NCI-H146 (cell line): ENCODE data around the gene SZRD1.

Experiments
- DNase-seq: peaks from one replicate; lab custom pipeline; 2025; lab: John Stamatoyannopoulos, UW

Gene SZRD1

DNA sequence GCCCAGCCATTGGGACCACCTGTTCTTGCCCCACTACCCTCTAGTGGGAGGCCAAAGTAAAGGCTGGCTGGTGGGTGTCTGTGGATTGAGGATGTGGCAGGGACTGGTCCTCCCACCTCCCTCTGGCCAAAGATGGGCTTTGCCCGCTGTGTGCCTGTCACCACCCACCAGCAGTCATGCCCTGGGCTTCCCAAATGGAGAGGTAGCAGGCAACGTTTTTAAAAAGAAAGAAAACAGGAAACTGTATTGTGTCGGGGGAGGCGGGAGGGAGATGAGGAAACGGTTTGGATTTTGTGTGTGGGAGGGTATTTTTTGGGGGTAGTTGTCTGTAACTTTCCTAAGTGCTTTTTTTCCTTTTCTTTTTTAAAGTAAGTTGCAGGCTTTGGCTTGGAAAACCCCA lies 30.1 kb downstream of the SZRD1 start:
- DNase-seq, result no peak

DNA sequence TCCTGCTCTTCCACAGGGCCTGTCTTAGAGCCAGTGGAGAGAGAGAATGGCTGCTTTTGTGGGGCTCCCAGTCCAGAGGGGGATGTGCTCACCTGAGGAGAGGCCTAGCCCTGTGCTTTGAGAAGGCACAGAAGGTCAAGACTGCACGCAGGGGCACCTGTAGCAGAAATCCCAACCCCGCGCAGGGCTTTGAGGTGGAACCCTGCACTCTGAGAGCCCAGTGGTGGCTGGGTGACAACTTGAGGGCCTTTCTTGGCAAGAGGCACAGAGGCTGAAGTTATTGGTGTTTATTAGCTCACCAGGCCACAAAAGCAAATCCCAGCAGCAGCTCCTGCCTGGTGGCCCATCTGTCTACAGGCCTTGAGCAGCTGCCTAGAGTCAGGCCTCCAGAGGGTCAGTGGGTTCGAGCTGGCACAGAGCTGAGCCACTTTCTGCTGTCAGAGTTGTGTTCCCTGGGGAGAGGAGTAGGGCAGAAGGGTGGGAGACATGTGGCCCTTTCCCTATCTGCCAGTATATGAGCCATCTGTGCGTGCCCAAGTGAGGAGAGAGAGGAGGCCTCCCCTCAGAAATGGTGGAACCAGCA lies 31.4 kb downstream of the SZRD1 start:
- DNase-seq, result no peak

DNA sequence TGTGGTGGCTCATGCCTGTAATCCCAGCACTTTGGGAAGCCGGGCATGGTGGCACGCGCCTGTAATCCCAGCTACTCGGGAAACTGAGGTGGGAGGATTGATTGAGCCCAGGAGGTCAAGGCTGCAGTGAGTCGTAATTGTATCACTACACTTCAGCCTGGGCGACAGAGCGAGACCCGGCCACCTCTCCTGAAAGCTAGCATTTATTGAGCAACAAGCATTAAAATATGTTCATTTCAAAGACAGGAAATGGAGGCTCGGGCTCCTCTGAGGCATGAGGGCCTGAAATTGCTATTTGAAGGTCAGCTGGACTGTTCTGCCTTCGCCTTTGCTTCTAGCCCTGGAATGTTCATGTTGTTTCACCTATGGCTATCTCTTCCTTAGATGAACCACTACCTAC lies 35.7 kb downstream of the SZRD1 start:
- no peak for DNase-seq

DNA sequence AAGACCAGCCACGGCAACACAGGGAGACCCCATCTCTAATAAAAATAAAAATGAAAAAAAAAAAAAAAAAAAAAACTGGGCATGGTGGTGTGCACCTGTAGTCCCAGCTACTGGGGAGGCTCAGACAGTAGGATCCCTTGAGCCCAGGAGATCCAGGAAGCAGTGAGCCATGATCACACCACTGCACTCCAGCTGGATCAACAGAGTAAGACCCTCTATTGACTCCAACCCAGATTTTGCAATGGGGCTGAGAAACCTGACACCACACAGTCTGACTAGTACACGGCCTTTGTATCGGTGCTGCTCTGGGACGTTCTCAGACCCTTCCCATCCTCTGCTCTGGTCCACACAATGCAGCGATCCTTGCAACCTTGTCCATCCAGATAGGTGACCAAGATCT lies 38.4 kb downstream of the SZRD1 start:
- no peak for DNase-seq

DNA sequence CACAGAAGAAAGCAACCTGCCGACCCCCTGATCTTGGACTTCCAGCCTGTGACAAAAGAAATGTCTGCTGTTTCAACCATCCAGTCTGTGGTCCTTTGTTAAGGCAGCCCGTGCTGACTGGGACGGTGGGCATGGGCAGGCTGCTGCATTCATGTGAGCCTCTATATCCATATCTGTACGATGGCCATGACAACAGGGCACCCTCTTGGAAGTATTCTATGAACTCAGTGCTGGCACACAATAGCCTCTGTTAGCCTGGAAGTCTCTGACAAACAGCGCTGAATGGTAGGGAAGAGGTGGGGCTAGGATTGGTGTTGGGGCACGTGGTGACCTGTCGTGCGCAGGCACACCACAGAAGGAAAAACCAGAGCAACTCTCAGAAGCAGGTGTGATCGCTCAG lies 39.8 kb downstream of the SZRD1 start:
- DNase-seq, result no peak

DNA sequence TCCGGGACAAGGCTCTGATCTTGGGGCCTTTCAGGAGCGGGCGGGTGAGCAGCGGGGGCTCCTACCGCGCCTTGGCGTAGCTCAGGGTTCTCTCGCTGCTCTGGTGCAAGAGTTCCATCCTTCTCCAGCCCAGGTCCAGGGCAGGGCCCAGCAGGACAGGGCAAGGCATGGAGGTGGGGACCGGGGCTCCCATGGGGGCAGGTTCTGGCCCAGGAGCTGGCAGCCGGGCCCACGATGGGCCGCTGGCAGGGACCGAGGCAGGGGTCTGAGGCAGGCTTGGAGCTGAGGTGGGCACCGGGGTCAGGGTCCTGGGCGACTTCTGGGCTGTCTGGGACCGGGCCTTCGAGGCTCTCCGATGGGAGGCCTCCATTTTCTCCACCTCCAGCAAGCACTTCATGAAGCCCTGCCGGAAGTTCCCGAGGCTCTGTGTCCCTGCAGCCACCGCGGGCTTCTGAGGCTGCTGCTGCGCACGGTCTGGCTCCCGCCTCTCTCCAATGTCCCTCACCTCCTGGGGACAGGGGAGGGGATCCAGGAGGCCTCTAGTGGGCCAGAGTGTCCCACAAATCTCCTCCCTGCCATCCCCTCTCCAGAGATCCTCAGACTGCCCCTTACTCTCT lies 42.6 kb downstream of the SZRD1 start:
- DNase-seq, result no peak

DNA sequence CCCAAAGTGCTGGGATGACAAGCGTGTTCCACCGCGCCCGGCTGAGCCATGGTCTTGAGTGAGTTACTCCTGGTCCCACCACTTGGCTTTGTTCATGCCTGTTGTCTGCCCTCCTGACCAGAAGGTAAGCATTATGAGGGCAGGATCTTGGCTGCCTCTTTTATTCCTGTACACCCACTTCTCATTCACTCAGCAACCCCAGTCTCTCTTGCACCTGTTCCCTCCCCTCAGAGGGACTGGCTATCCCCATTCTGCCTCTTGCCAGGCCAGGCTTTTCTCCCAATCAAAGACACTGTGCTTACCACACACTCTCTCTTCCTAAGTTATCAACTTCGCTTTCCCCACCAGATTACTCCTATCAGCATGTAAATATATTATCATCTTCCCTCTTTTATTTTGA lies 43.8 kb downstream of the SZRD1 start:
- no peak for DNase-seq

DNA sequence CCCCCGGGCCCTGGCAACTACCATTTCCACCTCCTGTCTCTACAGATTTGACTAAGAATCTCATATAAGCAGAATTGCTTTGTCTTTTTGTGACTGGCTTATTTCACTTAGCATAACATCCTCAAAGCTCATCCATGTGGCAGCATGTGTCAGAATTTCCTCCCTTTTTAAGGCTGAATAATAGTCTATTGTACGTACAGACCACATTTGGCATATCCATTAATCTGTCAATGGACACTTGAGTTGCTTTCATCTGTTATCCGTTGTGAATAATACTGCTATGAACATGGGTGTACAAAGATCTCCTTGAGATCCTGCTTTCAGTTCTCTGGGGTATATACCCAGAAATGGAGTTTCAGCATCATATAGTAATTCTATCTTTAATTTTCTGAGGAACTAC lies 46.1 kb downstream of the SZRD1 start:
- DNase-seq, result no peak

DNA sequence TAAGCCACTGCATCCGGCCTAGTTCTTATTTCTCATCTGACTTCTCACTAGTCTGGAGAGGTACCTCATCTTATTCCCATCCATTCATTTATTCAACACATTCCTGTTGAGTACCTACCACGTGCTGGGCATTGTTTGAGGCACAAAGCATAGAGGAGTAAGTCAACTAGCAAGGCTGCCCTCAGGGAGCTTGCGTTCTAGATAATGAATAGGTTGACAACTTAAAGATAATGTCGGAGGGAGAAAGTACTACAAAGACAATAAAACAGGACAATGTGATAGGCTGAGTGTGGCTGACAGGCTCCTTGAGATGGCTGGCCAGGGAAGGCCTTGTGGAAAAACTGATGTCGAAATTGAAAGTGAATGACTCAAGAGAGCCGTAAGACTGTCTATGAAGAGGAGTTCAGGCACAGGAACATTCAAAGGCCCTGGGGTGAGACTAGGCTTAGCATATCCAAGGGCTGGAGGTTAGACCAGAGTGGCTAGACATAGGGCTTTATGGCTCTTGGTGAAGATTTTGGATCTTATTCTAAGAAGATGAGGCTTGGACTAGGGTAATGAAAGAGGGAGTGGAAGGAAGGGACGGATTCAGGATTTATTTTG lies 51.9 kb downstream of the SZRD1 start:
- no peak for DNase-seq

DNA sequence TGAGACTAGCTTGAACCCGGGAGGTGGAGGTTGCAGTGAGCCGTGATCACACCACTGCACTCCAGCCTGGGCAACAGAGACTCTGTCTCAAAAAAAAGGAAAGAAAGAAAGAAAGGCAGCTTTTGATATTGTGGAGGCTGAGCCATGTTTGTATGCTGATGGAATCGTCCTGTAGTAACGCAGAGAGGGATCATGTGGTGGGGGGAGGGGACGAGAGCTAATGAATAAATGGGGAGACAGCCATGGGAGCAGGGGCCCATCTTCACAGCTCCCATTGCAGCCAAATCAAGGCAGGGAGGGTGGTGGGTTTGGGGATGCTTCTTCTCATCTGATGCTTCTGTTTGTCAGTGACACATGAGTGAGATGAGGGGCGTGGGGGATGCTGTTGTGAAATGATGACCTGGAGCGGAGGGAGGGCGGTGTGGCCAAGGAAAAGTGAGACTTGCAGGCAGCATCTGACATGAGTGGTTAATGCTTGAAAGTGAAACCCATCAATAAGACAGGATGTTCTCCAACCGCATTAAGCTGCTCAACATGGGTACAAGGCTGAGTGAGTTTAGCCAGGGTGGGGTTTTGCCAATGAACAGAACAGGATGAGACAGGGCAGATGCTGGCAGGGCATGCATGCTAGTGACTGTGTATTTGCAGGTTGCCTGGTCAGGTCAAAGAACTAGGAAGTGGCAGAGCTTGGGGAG lies 53.5 kb downstream of the SZRD1 start:
- no peak for DNase-seq

DNA sequence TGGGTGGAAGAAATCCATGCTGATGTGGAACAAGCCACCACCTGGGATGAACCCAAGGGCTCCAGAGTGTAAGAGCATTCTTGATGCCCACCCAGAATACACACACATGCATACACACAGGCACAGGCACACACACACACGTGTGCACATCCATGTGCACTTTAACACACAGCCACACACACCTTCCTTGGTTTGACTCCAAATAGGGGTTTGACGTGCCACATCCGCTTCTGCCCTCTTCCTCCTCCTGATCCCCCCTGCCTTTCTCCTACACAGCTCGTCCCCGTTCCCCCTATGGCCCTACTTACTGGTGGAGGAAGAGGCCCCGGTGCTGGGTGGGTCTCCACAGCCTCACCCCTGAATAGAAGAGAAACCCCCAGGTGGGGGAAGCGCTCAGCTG lies 54.2 kb downstream of the SZRD1 start:
- DNase-seq, result no peak

DNA sequence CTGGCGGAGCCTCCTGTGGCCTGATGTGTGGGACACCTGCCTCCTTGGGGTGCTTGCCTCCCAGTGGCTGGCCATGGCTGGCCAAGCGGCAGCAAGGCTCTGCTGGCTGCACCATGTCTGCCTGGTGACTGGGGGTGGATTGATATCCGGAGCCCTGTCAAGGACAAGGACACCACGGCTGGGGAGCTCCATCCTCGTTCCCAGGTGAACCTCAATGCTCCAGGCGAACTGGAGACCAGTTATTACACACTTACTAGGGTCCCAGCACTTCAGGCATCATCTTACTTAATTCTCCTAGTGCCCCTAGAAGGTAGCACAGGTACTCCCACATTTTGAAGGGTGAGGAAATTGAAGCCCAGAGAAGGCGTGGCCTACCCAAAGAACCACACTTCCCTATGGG lies 55.0 kb downstream of the SZRD1 start:
- DNase-seq, result no peak

DNA sequence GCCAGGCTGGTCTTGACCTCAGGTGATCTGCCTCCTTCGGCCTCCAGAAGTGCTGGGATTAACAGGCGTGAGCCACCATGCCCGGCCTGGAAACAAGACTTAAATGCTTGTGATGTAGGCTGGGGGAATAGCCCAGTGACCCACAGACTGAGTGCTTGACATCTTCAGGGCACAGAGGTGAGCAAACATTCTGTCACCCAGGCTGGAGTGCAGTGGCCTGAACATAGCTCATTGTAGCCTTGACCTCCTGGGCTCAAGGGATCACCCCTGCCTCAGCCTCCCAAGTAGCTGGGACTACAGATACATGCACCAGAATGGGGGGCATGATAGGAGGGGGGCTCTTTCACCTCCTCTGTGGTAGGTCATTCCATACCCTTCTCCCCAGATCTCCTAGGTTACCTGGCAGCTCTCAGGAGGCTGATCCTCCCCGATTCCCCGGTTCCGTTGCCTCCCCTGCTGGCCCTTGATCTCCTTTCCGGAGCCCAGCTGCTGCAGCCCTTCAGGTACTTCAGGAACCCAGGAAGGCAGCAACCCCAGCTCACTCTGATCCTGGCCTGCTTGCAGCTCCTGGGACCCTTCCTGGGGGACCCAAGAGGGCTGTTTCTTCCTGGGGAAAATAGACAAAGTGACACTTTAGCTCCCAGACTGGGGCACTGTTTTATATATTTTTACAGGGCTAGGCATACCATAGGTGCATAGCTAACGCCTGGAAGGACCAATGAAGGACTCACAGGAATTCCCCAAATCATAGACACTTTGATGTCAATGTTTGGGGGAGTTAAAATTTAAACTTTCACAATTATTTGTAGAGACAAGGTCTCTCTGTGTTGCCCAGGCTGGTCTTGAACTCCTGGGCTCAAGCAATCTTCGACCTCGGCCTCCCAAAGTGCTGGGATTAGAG lies 58.3 kb downstream of the SZRD1 start:
- no peak for DNase-seq

DNA sequence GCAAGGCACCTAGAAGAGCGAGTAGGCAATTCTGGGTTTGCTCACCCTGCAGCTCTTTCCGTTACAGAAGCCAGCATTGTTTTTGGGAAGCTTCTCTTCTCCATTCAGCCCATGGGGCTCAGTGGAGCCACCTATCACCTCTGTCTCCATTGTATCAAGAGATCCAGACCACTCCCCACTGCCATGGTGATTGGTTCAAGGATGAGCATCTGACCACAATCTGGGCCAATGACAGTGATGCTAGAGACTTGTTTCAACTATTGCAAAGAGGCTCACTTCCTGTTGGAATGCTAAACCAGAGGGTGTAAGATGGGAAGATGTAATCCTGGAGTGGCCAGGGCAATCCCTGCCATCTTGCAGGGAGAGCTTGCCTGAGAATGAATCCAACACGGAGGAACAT lies 63.6 kb downstream of the SZRD1 start:
- DNase-seq, result peak; percentile 27

DNA sequence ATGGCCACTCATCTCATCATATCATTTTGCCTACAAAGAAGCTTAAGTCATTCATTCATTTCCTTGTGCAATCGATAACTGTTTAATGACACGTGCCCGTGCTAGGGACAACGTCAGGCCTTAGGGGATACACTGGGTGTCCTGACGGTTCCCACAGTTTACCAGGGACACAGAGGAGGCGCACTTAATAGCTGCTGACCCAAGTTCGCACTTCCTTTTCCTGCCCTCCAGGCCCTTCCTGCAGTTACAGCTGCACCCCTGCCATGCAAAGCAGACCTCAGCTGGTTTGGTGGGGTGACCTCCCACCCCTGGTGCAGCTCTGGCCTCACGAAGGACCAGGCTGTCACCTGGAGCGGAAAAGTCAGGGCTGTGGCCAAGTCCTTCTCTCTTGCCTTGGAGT lies 66.0 kb downstream of the SZRD1 start:
- no peak for DNase-seq

DNA sequence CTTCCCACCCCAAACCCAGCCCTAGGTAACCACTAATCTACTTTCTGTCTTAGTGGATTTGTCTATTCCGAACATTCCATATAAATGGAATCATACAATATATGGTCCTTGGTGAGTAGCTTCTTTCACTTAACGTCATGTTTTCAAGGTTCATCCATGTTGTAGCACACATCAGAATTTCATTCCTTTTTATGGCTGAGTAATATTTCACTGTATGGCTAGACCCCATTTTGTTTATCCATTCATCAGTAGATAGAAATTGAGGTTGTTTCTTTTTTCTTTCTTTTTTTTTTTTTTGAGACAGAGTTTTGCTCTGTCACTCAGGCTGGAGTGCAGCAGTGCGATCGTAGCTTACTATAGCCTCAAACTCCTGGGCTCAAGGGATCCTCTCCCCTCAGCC lies 67.0 kb downstream of the SZRD1 start:
- no peak for DNase-seq

DNA sequence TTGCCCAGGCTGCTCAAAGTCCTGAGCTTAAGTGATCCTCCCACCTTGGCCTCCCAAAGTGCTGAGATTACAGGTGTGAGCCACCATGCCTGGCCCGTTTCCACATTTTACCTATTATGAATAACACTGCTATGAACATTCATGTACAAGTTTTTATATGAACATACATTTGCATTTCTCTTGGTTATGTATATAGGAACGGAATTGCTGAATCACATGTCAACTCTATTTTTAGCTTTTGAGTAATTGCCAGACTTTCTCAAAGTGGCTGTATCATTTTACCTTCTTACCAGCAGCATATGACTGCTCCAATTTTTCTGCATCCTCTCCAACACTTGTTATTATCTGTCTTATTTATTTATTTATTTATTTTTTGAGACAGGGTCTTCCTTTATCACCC lies 67.5 kb downstream of the SZRD1 start:
- DNase-seq, result no peak

DNA sequence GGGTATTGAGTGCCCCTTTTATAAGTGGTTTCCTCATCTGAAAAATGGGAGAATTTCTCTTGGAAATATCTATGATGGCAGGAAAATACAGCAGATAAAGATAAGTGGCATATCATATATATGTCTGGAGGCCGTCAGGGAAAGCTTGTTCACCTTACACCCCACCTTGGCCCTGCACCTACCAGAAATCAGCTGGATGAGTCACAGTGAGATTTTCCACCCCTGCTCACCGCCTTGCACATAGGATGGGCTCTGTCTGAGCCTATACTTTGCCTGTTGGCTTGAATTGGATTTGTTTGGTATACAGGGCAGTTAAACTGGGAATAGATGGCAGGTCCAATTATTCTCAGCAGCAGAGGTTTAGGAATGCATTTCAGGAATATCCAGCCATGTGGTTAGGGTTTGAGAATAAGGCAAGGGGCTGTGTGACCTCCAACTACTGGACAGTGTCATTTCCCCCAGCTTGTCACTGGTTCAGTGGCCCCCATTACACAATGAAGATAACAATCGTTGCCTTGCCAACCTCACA lies 70.0 kb downstream of the SZRD1 start, which contains the start of gene SPATA21:
TSS of gene SPATA21 (minus strand) at position 479 of the 529 bp plus-strand sequence. CDS start 6,053 bp downstream, outside the sequence.
- no peak for DNase-seq

DNA sequence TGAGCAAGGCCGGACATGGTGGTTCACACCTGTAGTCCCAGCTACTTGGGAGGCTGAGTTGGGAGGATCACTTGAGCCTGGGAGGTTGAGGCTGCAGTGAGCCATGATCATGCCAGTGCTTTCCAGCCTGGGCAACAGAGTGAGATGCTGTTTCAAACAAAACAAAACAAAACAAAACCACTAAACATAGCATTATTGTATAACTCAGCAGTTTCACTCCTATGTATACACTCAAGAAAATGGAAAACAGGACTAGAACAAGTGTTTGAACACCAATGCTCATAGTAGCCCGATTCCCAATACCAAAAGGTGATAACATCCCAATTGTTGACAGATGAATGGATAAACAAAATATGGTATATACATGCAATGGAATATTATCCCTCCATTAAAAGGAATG lies 71.5 kb downstream of the SZRD1 start:
- no peak for DNase-seq

DNA sequence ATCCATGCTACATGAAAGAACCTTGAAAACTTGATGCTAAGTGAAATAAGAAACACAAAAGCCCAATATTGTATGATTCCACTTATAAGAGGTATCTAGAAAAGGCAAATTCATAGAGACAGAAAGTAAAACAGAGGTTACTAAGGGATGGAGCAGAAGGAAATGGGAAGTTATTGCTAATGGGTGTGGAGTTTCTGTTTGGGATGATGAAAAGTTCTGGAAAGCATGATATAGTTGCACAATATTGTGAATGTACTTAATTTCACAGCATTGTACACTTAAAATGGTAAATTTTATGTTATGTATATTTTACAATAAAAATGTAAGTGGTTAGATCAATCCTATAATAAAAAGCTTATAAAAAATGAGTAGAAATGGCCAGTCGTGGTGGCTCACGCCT lies 71.9 kb downstream of the SZRD1 start:
- no peak for DNase-seq

DNA sequence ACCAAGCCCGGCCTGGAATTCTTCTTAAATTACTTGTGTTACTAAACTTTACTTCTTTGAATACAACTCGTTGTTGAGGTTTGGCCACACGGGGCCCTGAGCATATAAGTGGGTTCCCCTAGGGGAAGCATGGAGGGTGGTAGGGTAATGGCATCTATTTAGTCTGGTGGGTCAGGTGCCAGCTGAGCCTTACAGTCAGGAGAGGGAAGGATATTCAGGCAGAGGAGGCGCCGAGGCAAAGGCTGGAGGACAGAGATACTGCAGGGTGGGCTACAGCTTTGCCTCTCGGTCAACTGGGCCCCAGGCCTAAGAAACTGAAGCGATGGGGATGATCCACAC lies 73.1 kb downstream of the SZRD1 start:
- DNase-seq, result peak; percentile 58
